Ishikawa (cell line): ENCODE results near the gene APOA1.

ENCODE experiments used
- CEBPB ChIP-seq: IDR thresholded peaks from 2 replicates; pipeline ENCODE4 v1.6.1; 2012
- EGR1 ChIP-seq: IDR thresholded peaks from 2 replicates; pipeline ENCODE4 v1.6.1; 2012
- EP300 ChIP-seq: IDR thresholded peaks from 2 replicates; pipeline ENCODE4 v1.6.1; 2012; ENCODE audit warnings: borderline replicate concordance
- FOXM1 ChIP-seq: IDR thresholded peaks from 2 replicates; pipeline ENCODE4 v1.6.1; 2012; ENCODE audit warnings: low read depth, borderline replicate concordance
- NFIC ChIP-seq: IDR thresholded peaks from 2 replicates; pipeline ENCODE4 v1.6.1; 2012
- RAD21 ChIP-seq: IDR thresholded peaks from 2 replicates; pipeline ENCODE4 v1.6.1; 2012; ENCODE audit warnings: low read depth
- TAF1 ChIP-seq: IDR thresholded peaks from 2 replicates; pipeline ENCODE4 v1.6.1; 2012; ENCODE audit warnings: low read depth, mild to moderate bottlenecking
- YY1 ChIP-seq: IDR thresholded peaks from 2 replicates; pipeline ENCODE4 v1.6.1; 2012; ENCODE audit warnings: low read depth
- ZBTB7A ChIP-seq: IDR thresholded peaks from 2 replicates; pipeline ENCODE4 v1.6.1; 2012; ENCODE audit warnings: low read depth
- TF ChIP-seq, protein P1 (sequence below): IDR thresholded peaks from 2 replicates; pipeline ENCODE4 v1.6.1; 2012
- TF ChIP-seq, protein P2 (sequence below): IDR thresholded peaks from 2 replicates; pipeline ENCODE4 v1.6.1; 2012

DNA sequence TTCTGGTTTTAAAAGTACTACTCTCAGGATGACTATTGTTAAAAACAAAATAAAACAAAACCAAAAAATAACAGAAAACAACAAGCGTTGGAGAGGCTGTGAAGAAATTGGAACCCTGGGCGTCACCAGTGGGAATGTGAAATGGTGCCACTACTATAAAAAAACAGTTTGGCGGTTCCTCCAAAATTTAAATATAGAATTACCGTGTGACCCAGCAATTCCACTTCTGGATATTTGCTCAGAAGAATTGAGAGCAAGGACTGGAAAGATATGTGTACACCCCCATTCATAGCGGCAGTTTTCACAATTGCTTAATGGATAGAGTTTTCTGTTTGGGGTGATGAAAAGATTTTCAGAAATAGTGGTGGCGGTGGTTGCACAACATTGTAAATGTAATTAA is 22.9 kb downstream of the APOA1 start:
- TF ChIP-seq, protein P1, sequence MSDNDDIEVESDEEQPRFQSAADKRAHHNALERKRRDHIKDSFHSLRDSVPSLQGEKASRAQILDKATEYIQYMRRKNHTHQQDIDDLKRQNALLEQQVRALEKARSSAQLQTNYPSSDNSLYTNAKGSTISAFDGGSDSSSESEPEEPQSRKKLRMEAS, result no peak
- TF ChIP-seq TAF1 (no peak), EP300 (no peak), EGR1 (no peak), RAD21 (no peak), FOXM1 (no peak), ZBTB7A (no peak), NFIC (no peak), YY1 (no peak), CEBPB (no peak)
- TF ChIP-seq, protein P2, sequence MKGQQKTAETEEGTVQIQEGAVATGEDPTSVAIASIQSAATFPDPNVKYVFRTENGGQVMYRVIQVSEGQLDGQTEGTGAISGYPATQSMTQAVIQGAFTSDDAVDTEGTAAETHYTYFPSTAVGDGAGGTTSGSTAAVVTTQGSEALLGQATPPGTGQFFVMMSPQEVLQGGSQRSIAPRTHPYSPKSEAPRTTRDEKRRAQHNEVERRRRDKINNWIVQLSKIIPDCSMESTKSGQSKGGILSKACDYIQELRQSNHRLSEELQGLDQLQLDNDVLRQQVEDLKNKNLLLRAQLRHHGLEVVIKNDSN, result no peak
